DND-41 (cell line): Measurements from ENCODE around the gene CACNA1A.

Experiments
- EZH2 ChIP-seq: IDR thresholded peaks from 3 replicates; pipeline ENCODE4 v1.6.1; 2012; ENCODE audit warnings: borderline replicate concordance, low read depth, mild to moderate bottlenecking, moderate library complexity, low read length, inconsistent platforms; ENCODE audit not compliant: severe bottlenecking
- TF ChIP-seq, protein P1 (sequence below): IDR thresholded peaks from 2 replicates; pipeline ENCODE4 v1.5.1; 2012; ENCODE audit warnings: borderline replicate concordance, low read length, moderate library complexity, mild to moderate bottlenecking; ENCODE audit not compliant: poor library complexity, severe bottlenecking; ENCODE audit errors: extremely low read depth

DNA sequence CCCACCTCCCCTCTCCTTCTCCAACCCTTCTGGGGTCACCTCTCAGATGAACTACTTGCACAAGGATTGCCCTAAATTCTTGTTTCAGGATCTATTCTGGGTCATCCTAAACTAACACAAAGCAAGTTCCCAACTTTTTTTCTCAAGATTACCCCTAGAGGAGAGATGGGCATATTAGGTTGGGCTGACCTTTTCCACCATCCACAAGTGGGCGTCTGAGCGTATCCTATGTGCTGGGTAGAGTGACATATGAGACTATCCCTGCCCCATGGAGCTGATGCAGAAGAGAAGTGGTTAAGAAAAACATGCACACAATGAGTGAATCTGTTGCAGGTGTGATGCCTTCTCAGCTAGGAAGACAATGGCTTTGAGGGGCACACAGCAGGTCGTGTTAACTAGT lies 132.7 kb downstream of the CACNA1A start:
- TF ChIP-seq, protein P1, sequence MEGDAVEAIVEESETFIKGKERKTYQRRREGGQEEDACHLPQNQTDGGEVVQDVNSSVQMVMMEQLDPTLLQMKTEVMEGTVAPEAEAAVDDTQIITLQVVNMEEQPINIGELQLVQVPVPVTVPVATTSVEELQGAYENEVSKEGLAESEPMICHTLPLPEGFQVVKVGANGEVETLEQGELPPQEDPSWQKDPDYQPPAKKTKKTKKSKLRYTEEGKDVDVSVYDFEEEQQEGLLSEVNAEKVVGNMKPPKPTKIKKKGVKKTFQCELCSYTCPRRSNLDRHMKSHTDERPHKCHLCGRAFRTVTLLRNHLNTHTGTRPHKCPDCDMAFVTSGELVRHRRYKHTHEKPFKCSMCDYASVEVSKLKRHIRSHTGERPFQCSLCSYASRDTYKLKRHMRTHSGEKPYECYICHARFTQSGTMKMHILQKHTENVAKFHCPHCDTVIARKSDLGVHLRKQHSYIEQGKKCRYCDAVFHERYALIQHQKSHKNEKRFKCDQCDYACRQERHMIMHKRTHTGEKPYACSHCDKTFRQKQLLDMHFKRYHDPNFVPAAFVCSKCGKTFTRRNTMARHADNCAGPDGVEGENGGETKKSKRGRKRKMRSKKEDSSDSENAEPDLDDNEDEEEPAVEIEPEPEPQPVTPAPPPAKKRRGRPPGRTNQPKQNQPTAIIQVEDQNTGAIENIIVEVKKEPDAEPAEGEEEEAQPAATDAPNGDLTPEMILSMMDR = no peak
- no peak for TF ChIP-seq EZH2
